Measurements from ENCODE around the gene KLHDC10. TPM values are rescaled to one million over a fixed set of nuclear protein-coding genes. Genes with fewer than 3 reads are reported as not detected.
"Not testable (repeated sequence)": the region's sequence is repeated elsewhere in the genome, so short reads cannot be mapped to it uniquely, and the experiment has no call there.

The KLHDC10 gene
- total RNA-seq, 1 experiment from 2014 or later, result 48.0 TPM

GRCh38 chr7:130152493-130153210 lies 82.3 kb downstream of the KLHDC10 start:
- no peak for DNase-seq (ENCODE audit: extremely low read depth, low read depth)

- DNase-seq (ENCODE audit: extremely low read depth, low read depth), result no peak
These were observed 83.0 kb downstream of the KLHDC10 start for GRCh38 chr7:130153211-130153908.

GRCh38 chr7:130154131-130154500 lies 83.8 kb downstream of the KLHDC10 start:
- DNase-seq (ENCODE audit: extremely low read depth, low read depth), result no peak

- DNase-seq (ENCODE audit: extremely low read depth, low read depth), result no peak
These were observed 84.4 kb downstream of the KLHDC10 start for GRCh38 chr7:130154501-130155317.

GRCh38 chr7:130156140-130156539 lies 85.8 kb downstream of the KLHDC10 start:
- DNase-seq (ENCODE audit: extremely low read depth, low read depth), result no peak

GRCh38 chr7:130157700-130158099 lies 87.4 kb downstream of the KLHDC10 start:
- no peak for DNase-seq (ENCODE audit: extremely low read depth, low read depth)

- DNase-seq (ENCODE audit: extremely low read depth, low read depth), result no peak
These were observed 89.7 kb downstream of the KLHDC10 start for GRCh38 chr7:130160023-130160422.

GRCh38 chr7:130160455-130160854 lies 90.1 kb downstream of the KLHDC10 start:
- no peak for DNase-seq (ENCODE audit: extremely low read depth, low read depth)

GRCh38 chr7:130162196-130162595 lies 91.9 kb downstream of the KLHDC10 start:
- no peak for DNase-seq (ENCODE audit: extremely low read depth, low read depth)

- no peak for DNase-seq (ENCODE audit: extremely low read depth, low read depth)
These were observed 104.1 kb downstream of the KLHDC10 start for GRCh38 chr7:130174237-130174959.

- no peak for DNase-seq (ENCODE audit: extremely low read depth, low read depth)
These were observed 107.9 kb downstream of the KLHDC10 start for GRCh38 chr7:130178251-130178650.

- DNase-seq (ENCODE audit: extremely low read depth, low read depth), result no peak
These were observed 109.3 kb downstream of the KLHDC10 start for GRCh38 chr7:130179631-130180030.

GRCh38 chr7:130180571-130181262 lies 110.4 kb downstream of the KLHDC10 start:
- no peak for DNase-seq (ENCODE audit: extremely low read depth, low read depth)

GRCh38 chr7:130181263-130181605 lies 110.9 kb downstream of the KLHDC10 start:
- no peak for DNase-seq (ENCODE audit: extremely low read depth, low read depth)

- DNase-seq (ENCODE audit: extremely low read depth, low read depth), result no peak
These were observed 112.7 kb downstream of the KLHDC10 start for GRCh38 chr7:130182990-130183389.

- not testable (repeated sequence) for DNase-seq (ENCODE audit: extremely low read depth, low read depth)
These were observed 114.0 kb downstream of the KLHDC10 start for GRCh38 chr7:130184349-130184748.
